T-helper 2 cell (primary cell): ENCODE measurements around the gene CA4.
A peak's percentile ranks its signal among the peaks of the same experiment; 100 is the strongest.
"Not testable (repeated sequence)": the region's sequence is repeated elsewhere in the genome, so short reads cannot be mapped to it uniquely, and the experiment has no call there.

Experiments
- DNase-seq, 5 experiments: peaks; one replicate each; pipeline versions ENCODE4 v3.0.0 to v3.0.0-alpha.2; 2012 to 2022

Gene CA4

DNA sequence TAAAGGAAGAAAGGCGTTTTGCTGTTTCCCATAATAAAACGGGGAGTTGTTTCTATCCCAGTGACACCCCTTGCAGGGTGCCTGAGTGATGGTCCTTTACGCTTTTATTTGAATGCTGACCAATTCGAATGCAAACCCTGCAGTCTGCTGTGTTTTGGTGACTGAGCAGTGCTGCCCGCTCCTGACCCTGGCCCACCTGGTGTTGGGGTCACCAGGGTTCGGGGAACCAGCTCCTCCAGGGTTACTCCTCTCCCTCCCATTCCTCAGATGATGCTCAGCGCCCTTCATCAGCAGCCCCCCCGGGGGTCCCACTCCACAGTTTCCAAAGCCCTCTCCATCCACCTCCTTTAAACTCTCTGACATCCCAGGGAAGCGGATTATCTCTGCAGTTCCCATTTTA lies 6.0 kb downstream of the CA4 start:
- no peak for DNase-seq

DNA sequence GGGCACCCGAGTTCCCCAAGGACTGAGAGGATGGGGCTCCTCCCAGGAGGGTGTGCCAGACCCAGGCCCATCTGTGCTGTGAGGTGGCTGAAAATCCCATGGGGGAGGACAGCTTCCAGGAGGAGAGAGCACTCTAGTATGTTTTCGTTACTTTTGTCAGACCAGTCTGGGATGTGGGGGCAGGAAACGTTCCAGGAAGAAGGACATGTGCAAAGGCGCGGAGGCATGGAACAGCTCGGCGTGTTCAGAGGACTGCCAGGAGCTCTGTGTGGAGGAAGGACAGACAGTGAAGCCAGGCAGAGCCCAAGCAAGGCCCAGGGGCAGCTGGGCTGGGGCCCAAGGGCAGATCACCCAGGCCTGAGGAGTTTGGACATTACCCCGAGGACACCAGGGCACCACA lies 7.0 kb downstream of the CA4 start:
- no peak for DNase-seq

DNA sequence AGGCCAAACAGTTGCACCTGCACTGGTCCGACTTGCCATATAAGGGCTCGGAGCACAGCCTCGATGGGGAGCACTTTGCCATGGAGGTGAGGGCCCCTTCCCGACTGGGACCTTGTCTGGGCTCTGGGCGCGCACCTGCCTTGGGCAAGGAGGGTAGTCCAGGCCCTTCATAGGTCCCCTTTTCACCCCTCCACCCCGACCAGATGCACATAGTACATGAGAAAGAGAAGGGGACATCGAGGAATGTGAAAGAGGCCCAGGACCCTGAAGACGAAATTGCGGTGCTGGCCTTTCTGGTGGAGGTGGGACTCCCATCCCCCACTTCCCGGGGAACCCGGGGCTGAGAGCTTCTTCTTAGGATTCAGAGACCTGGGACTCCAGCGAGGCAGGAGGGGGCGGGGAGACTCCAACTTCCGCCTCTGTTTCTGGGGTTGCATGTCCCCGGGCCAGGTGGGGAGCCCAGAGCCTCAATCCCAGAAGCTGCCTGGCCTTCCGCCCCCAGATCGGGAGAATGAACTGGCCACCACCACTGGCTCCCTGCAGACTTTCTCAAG lies 7.8 kb downstream of the CA4 start:
- no peak for DNase-seq

DNA sequence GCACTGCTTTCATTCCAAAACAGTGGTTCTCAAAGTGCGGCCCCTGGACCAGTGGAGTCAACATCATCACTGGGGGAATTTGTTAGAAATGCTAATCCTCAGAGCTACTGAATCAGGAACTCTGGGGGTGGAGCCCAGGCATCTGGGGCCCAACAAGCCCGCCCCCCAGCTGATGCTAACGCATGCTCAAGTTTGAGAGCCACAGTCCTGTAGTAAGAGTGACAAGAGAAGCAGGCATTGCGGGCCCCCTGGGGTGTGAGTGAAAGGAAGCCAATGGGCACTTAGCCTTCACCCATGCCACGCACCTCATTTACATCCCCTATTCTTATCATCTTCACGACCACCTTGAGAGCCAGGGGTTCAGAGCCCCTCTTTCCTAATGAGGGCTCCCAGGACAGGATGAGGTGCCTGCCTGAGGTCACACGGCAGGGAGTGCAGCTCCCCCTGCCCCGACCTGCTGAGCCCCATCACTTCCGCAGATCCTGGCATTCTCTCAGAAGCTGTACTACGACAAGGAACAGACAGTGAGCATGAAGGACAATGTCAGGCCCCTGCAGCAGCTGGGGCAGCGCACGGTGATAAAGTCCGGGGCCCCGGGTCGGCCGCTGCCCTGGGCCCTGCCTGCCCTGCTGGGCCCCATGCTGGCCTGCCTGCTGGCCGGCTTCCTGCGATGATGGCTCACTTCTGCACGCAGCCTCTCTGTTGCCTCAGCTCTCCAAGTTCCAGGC lies 9.1 kb downstream of the CA4 start:
- no peak for DNase-seq

DNA sequence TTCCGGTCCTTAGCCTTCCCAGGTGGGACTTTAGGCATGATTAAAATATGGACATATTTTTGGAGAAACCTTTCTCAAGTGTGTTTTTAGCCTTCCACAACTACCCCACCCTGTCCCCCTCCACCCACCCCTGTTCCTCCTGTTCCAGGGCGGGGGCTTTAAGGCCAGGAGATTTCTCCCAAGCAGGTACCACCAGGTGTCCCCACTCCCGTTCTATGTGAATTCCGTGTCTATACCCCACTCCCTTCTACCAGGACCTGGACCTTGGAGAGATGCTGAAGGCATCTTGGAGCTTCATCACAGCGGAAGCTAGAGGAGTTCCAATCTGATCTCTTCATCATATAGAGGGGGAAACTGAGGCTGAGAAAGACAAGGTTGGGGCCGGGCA lies 9.7 kb downstream of the CA4 start:
- no peak for DNase-seq

DNA sequence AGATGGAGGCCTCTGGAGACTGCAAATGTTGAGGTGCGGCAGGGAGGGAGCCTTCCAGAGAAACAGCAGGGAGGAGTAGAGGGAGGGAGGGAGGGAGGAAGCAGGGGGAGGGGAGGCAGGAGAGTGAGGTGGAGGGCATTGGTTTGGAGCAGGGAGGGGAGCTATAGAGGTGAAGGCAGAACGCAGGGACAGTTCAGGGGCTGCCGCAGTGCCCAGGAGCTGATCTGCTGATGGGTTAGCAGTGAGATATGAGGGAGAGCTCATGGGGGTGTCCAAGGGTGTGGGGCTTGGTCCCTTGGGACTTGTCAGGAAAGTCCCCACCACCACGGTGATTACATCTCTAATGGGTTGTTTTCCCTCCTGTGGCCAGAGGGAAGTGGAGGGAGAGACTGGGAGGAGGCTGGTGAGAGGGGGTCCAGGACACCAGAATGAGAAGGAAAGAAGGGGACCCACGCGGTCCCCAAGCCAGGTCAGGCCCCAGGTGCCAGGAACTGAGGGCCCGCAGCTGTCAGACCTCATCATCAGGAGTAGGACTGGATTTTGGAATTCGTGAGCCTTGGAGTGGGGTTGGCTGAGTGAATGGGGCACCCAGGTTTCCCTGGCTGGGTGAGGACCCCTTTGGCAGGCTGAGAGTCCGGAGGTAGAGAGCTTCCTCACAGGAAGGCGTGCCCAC lies 11.2 kb downstream of the CA4 start:
- DNase-seq: no peak

DNA sequence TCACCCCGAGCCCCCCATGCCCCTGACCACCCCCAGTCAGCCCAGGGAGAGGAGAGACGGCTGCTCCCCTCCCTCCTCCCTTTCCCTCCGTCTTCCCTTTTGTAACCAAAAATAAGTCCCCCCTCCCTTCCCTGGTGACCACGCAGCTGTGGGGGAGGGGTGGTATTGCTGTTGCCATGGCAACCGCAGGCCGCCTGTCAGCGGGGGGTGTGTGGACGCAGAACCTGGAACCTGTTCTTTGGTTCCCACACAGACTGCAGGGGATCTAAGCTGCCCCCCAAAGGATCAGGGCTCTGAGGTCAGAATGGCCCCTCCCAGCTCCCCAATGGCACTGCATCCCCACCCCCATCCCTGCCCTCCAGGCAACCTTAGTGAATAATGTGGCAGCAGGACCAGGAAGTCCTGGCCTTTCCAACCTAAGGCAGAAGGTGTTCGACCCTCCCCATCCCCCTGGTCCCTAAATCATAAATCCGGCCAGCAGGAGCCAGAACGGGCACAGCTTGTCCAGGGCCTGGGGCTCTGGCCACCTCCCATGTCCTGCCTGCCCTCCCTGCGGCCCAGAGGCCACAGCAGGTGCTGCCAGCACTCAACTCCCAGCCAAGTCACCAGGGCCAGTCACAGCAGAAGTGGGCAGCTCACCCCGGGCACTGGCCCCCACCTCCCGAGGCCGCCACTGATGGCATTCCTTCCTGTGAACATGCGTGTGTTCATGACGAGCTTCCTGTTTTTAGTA lies 12.0 kb downstream of the CA4 start:
- DNase-seq: no peak

DNA sequence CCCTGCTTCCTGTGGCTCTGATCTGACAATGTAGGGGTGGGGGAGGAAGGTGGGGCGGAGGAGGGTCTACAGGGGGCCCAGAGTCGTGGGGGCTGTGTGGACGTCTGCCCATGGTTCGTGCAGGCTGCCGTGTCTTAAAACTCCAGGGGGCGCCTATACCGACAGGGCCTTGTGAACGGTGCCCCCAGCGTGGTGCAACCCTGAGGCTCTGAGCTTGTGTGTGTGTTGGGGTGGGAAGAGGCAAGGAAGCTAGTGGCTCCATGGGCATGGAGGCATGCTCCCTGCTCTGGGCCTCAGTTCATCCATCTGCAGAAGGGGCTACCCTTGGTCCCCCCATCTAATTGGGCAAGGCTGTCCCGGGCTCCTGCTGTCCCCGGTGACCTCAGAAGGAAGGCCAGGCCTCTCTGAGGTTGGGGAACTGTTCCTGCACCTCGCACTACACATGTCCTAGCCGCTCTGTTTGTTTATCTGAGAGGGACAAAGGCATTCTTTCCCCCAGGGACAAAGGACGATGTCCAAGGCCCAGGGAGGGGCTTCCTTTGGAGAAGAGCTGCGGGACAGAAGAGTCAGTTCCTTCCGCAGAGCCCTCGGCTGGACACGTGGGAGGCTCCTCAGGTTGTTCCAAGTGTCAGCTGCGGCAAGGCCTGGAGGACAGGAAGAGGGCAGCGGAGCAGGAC lies 13.5 kb downstream of the CA4 start:
- no peak for DNase-seq

DNA sequence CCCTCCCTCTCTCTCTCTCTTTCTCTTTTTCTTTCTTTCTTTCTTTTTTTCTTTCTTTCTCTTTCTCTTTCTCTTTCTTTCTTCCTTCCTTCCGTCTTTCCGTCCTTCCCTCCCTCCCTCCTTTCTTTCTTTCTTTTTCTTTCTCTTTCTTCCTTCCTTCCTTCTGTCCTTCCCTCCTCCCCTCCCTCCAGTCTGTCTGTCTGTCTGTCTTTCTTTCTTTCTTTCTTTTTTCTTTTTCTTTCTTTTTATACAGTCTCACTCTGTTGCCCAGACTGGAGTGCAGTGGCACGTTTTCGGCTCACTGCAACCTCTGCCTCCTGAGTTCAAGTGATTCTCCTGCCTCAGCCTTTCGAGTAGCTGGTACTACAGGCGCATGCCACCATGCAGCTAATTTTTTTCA lies 14.4 kb downstream of the CA4 start:
- DNase-seq: no peak

DNA sequence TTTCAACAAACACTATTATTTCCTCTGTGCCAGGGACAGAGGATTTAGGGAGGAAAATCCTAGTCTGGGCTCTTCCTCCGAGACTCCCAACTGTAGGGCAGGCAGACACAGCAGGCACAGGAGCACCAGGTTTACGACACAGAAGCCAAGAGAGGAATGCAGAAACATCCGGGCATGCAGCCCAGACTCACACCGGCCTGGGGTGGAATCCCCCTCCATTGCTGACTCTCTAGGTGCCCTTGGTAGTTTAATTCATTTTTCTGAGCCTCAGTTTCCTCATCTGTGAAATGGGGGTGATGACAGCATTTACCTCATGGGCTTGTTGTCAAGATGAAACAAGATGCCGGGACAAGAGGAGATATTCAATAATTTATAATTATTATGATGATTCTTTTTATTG lies 14.9 kb downstream of the CA4 start:
- DNase-seq: no peak

DNA sequence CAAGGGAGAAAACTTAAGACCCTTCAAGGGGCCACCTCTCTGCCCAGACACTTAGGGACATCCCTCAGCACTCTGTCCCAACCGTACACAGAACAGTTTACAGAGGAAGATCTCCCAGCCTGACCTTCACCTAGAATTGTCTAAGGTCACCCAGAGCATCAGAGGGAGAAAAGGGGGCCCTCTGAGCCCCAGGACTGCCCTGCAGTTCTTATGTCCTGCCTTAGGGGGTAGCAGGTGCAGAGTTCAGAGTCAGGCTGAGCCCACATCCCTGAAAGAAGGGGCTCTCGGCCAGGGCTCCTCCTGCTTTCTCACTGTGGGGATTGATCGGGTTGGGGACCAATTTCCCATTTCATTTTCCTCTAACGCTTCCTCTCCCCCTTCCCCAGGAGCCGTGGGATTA lies 15.4 kb downstream of the CA4 start:
- DNase-seq: no peak

DNA sequence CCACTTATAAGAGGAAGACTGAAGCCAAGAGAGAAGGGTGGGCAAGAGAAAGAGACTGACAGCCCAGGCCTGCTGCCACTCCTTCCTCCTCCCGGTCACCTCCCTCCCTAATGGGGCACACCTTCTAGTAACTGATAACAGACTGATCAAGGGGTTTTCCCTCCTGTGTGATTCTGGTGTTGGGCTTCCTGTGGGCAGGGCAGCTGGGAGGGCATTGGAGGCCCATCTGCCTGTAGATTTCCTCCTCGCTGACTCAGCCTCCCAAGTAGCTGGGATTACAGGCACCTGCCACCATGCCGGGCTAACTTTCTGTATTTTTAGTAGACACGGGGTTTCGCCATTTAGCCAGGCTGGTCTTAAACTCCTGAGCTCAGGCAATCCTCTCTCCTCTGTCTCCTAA lies 16.2 kb downstream of the CA4 start:
- peak in 1 of 5 experiments; percentile 44 for DNase-seq

DNA sequence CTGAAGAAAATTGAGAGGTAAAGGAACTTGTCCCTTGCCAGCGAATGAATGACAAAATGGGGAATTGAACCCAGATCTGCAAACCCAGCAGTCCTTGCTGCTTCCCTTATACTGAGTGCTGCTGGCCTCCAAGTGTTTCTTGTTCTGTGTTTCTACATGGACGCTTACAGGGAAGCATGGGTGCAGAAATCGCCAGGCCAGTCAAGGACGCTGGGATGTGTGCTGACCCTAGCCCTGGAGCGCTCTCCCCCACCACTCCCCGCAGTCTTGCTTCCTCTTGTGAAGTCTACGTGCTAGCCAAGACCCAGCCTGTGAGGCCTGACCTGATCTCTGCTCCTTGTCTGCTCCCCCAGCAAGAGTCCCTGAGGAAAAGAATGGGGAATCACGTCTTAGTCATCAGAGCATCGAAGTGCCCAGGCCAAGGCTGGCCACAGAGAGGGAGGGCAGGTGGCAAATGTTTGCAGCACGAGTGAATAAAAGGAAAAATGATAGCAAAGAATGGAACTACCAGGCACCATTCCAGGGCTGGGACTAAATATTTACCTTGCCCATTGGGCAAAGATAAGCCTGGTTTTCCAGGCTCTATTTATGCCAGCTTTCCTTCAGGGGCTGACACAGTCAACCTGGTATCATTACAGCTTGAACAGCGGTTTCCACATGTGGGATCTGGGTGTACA lies 17.4 kb downstream of the CA4 start:
- no peak for DNase-seq

DNA sequence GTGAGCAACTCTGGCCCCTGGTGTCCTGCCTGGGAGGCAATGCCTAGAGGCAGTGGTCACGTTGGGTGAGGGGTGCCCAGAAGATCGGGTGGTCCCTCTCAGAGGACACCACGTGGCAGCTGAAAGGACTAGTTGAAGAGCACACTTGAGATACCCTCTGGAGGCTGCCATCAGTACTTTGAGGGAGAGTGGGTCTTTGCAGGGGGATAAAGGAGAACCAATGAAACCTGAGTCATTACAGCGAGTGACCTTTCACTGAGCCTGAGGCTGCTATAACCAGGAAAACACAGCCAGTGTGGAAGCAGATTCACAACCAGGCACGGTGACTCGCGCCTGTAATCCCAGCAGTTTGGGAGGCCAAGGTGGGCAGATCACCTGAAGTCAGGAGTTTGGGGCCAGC lies 18.9 kb downstream of the CA4 start:
- DNase-seq: no peak

DNA sequence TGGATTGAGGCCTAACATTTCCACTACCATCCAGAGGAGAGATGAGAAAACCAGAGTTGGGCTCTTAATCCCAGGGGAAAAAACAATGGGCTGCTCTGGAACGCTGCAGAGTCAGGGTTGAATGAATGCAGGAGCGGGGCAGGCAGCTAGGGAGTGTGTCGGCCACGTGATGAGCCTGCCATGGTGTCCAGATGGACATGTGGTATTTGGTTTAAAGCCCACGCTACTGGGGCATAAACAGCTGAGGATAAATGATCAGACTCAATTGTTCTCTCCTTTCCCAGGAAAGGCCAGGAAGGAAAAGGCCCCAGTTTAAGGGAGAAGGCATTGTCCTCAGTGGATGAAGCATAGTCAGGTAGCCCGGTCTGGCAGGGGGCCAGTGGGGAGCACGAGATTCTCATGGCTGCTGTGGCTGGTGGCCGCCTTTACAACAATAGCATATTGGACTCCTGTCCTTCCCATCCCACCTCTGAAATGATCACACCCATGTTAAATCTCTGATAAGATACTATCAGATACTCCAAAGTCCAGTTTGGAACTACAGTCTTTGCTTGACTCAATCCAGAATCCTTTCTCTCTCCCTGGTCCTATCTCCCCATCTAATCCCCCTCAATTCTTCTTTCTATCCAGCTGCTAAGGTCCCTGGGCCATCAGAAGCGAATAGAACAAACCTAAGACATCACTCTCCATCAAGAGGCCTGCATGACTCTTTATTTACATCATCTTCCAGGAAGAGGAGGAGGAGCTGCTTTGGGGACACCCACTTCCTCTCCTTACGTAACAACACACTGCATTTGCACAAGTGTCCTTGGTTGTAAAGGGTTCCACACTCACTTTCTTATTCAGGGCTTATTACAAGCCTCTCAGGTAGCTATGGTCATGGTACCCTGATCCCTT lies 20.4 kb downstream of the CA4 start:
- peak in 1 of 5 experiments; percentile 67 for DNase-seq

DNA sequence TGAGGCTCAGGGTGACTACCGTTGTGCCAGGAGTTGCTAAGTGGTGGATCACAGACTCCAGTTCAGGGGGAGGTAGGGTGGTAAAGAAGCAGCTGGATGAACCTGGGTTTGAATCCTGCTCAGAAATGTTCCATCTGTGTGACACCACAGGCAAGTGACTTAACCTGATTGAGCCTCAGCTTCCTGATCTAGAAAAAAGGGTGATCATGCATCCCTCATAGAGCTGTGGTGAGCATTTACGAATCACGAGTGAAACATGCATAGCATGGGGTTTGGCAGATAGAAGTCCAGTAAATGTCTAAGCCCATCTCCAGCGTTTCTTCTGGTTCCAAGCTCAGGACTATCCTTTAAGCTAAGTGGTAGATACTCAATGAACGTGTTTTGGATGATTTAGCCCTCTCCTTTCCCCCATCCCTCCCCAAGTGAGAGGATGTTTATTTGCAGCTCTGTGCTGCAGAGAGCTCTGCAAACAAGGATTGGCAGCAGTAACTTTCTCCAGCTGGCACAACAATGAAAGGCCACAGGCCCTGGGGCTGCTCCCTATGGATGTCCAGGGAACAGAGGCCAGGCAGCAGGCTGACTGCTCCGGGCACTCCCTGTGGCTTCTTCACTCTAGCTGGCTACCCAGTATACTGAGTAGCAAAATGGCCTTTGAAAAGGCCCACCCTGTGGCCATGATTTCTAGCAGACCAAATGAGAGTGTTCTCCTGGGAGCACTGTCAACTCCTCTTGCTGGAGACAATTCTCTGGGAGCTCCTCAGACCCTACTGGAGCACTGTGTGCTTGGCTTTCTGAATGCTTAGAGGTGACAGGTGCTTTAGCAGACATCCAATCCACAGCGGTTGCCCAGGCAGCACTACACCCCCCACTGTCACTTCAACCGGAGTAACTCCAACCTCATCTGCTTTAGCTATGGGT lies 21.3 kb downstream of the CA4 start:
- no peak for DNase-seq

DNA sequence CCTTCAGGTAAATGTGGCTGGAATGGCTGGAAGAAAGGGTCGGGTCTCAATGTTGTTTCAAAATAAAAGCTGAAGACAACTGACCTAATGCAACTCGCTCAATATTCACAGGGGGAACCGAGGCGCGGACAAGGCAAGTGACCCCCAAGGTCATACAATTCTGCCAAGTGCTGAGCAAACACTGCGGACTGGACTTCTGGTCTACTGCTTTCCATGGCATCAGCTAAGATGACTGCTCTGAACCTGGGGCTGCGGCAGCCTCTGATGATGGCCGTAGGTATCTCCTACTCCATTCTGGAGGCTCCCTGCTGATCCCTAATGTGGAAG lies 21.9 kb downstream of the CA4 start:
- no peak for DNase-seq

DNA sequence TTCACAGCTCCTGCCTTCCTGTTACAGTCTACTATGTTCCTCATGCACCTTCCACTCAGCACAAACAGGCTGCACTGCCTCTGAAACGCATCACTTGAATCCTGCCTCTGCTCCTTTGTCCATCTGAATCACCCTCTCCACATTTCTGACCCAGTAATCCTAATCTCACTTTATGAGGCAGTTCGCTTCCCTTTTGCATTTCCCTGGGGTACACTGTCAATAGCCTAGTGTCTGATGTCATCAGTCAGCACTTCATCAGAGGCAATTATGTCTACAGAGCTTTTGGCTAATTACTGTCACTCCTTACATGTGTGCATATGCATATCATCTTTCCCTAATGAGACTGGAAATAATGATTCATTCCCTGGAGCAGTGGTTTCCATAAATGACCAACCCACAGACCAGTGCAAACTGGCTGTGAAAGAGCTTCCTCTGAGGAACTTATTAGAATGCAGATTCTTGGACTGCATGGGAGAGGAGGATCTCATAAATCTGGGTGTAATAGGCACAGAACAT lies 23.6 kb downstream of the CA4 start:
- no peak for DNase-seq

DNA sequence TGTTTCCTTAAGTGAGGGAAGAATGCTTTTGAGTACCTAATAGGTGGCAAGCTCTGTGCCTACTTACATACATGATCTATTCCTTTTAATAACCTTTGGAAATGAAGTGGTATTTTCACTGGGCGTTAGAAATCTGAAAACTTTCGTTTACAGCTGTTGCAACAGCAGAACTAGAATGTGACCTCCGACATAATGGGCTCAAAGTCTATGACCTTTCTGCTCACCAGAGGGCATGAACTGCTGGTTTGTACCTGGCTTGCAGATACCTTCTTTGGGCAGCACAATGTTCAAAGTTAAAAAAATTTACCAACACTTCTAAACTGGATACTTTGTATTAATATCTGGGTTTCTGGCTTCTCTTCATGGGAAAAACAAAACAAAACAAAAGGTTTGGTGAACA lies 24.3 kb downstream of the CA4 start:
- DNase-seq: no peak

DNA sequence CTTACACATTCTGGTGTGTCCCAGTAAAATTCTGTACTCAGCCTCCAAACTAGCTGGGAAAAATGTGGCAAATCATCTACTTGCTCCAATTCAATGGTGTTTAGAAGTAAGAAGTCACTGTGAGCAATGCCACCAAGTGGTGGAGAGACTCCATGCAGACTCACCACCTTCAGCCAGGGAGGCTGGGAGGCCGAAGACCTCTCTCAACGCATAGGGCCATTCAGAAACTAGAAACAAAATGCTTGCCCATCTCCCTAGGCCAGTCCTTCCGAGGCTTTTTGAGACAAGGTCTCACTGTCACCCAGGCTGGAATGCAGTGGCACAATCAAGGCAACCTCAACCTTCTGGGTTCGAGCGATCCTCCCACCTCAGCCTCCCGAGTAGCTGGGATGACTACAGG lies 25.0 kb downstream of the CA4 start:
- not testable (repeated sequence) for DNase-seq
